Progenitor cell of endocrine pancreas (in vitro differentiated cells): ENCODE results near the gene NLRC3. TPM values are rescaled to one million over a fixed set of nuclear protein-coding genes. Genes with fewer than 3 reads are reported as not detected.

Experiments
- DNase-seq: peaks from one replicate; pipeline ENCODE4 v3.0.0; 2021; ENCODE audit warnings: low spot score; ENCODE audit not compliant: unreplicated experiment
- H3K27ac Mint-ChIP-seq: 2 replicates; pipeline ENCODE4 v1.8.0; 2021; ENCODE audit warnings: mild to moderate bottlenecking, moderate library complexity, mixed read lengths
- H3K27me3 Mint-ChIP-seq: 2 replicates; pipeline ENCODE4 v1.8.0; 2021; ENCODE audit warnings: mixed read lengths
- H3K36me3 Mint-ChIP-seq: 2 replicates; pipeline ENCODE4 v1.8.0; 2022; ENCODE audit warnings: mixed read lengths; ENCODE audit not compliant: insufficient read depth
- H3K4me1 Mint-ChIP-seq: 2 replicates; pipeline ENCODE4 v1.8.0; 2021; ENCODE audit warnings: low read depth, mixed read lengths
- H3K4me3 Mint-ChIP-seq: 2 replicates; pipeline ENCODE4 v1.8.0; 2021; ENCODE audit warnings: low read depth, mild to moderate bottlenecking, moderate library complexity, mixed read lengths
- H3K9me3 Mint-ChIP-seq: 2 replicates; pipeline ENCODE4 v1.8.0; 2021; ENCODE audit warnings: low read depth, mixed read lengths
- long read RNA-seq: library from polyadenylated mRNA; unstranded; transcript quantifications from one replicate; pipeline ENCODE4 v2.0.0, GENCODE V29; 2020
- total RNA-seq: library from RNA; stranded (reverse); gene quantifications from 2 replicates; pipeline ENCODE4 v1.2.1, GENCODE V29; 2021
- TF ChIP-seq, protein P1 (sequence below): fragments of 200-600 bp; sonication (generic); IDR thresholded peaks from one replicate; pipeline ENCODE4 v1.5.0; 2021; ENCODE audit warnings: antibody characterized with exemption, mild to moderate bottlenecking; ENCODE audit not compliant: unreplicated experiment

NLRC3 gene, protein sequence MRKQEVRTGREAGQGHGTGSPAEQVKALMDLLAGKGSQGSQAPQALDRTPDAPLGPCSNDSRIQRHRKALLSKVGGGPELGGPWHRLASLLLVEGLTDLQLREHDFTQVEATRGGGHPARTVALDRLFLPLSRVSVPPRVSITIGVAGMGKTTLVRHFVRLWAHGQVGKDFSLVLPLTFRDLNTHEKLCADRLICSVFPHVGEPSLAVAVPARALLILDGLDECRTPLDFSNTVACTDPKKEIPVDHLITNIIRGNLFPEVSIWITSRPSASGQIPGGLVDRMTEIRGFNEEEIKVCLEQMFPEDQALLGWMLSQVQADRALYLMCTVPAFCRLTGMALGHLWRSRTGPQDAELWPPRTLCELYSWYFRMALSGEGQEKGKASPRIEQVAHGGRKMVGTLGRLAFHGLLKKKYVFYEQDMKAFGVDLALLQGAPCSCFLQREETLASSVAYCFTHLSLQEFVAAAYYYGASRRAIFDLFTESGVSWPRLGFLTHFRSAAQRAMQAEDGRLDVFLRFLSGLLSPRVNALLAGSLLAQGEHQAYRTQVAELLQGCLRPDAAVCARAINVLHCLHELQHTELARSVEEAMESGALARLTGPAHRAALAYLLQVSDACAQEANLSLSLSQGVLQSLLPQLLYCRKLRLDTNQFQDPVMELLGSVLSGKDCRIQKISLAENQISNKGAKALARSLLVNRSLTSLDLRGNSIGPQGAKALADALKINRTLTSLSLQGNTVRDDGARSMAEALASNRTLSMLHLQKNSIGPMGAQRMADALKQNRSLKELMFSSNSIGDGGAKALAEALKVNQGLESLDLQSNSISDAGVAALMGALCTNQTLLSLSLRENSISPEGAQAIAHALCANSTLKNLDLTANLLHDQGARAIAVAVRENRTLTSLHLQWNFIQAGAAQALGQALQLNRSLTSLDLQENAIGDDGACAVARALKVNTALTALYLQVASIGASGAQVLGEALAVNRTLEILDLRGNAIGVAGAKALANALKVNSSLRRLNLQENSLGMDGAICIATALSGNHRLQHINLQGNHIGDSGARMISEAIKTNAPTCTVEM
- total RNA-seq, result 0.14 and 0.38 TPM in 2 replicates
- long read RNA-seq, partial matches to known transcripts, result 0 of 6 reads
- long read RNA-seq, other reads (novel, unspliced or antisense), result 6 of 6 reads

DNA sequence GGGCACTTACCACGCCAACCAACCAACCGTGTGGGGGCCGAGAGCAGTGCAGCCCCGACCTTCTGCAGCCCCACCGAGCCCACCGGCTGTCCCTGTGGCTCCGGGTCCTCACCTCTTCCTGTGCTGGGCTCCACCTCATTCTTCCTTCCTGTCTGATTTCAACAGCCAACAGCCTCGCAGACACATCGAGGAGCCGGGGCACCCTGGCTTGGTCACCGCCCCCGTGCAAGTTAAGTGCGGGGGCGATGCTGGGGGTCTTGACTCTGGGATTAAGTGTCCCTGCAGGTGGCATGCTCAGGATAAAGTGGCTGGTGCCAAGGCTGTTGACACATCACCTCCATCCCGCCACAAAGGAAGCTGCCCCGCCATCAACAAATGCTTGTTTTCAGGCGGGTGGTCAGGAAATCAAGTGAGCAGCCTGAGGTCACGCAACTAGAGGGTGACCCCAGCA lies at the start of gene NLRC3:
TSS of gene NLRC3 (minus strand) at position 102 of the 451 bp plus-strand sequence. CDS start 12,367 bp downstream, outside the sequence.
- no peaks in the 10 kb centered on the region for H3K4me1 Mint-ChIP-seq
- TF ChIP-seq, protein P1, sequence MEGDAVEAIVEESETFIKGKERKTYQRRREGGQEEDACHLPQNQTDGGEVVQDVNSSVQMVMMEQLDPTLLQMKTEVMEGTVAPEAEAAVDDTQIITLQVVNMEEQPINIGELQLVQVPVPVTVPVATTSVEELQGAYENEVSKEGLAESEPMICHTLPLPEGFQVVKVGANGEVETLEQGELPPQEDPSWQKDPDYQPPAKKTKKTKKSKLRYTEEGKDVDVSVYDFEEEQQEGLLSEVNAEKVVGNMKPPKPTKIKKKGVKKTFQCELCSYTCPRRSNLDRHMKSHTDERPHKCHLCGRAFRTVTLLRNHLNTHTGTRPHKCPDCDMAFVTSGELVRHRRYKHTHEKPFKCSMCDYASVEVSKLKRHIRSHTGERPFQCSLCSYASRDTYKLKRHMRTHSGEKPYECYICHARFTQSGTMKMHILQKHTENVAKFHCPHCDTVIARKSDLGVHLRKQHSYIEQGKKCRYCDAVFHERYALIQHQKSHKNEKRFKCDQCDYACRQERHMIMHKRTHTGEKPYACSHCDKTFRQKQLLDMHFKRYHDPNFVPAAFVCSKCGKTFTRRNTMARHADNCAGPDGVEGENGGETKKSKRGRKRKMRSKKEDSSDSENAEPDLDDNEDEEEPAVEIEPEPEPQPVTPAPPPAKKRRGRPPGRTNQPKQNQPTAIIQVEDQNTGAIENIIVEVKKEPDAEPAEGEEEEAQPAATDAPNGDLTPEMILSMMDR, result no peak
- H3K27ac Mint-ChIP-seq, result no peak within 1 kb of the TSS
- no peaks in the 10 kb centered on the region for H3K27me3 Mint-ChIP-seq
- no peak within 1 kb of the TSS for H3K4me3 Mint-ChIP-seq
- H3K36me3 Mint-ChIP-seq, result no peaks in the 10 kb centered on the region
- DNase-seq, result no peak
- H3K9me3 Mint-ChIP-seq, result no peaks in the 10 kb centered on the region

DNA sequence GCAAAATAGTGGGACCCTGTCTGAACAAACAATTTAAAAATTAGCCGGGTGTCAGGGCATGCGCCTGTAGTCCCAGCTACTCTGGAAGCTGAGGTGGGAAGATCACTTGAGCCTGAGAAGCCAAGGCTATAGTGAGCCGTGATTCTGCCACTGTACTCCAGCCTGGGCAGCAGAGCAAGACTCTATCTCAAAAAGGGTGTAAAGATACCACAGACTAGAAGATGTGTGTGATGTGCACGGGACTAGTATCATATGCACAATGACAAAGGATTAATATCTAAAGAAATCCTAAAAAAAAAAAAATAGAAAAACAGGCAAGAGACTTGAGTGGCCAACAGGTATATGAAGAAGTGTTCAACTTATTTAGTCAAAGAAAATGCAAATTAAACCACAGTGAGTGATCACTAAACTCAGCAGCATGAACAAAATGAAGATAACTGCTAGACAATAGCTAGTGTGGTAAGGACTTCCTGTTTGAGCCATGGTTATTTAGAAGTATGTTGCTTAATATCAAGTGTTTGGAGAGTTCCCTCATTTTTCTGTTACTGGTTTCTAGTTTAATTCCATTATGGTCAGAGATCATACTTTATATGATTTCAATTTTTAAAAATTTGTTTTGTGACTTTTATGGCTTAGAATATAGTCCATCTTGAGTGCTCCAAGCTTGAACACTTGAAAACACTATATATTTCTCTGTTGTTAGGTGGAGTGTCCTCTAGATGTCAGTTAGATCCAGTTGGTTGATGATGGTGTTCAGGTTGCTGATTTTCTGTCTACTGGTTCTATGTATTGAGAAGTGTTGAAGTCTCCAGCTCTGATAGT lies 48.9 kb upstream of the NLRC3 start:
- H3K27ac Mint-ChIP-seq, result no peak overlapping the region
- no peak overlapping the region for H3K4me3 Mint-ChIP-seq
- TF ChIP-seq, protein P1, result no peak
- no peak for DNase-seq
- H3K27me3 Mint-ChIP-seq, result no peaks in the 10 kb centered on the region
- no peaks in the 10 kb centered on the region for H3K36me3 Mint-ChIP-seq
- H3K9me3 Mint-ChIP-seq, result no peaks in the 10 kb centered on the region
- peaks cover 12% of the 10 kb centered on the region for H3K4me1 Mint-ChIP-seq

DNA sequence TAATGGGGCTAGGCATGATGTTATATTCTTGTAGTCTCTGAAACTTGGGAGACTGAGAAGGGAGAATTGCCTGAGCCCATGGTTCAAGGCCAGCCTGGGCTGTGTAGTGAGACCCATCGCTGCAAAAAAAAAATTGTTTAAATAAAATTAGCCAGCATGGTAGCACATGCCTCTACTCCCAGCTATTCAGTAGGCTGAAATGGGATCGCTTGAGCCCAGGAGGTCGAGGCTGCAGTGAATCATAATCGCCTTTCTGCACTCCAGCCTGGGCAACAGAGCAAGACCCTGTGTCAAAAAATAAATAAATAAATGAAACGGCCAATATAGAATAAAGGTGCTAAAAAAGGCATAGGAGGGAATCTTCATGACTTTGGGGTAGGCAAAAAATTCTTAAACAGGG lies 48.1 kb upstream of the NLRC3 start:
- H3K9me3 Mint-ChIP-seq, result no peaks in the 10 kb centered on the region
- H3K27ac Mint-ChIP-seq, result no peak overlapping the region
- peaks cover 12% of the 10 kb centered on the region for H3K4me1 Mint-ChIP-seq
- TF ChIP-seq, protein P1, result no peak
- H3K4me3 Mint-ChIP-seq, result no peak overlapping the region
- DNase-seq, result no peak
- H3K36me3 Mint-ChIP-seq, result no peaks in the 10 kb centered on the region
- no peaks in the 10 kb centered on the region for H3K27me3 Mint-ChIP-seq

DNA sequence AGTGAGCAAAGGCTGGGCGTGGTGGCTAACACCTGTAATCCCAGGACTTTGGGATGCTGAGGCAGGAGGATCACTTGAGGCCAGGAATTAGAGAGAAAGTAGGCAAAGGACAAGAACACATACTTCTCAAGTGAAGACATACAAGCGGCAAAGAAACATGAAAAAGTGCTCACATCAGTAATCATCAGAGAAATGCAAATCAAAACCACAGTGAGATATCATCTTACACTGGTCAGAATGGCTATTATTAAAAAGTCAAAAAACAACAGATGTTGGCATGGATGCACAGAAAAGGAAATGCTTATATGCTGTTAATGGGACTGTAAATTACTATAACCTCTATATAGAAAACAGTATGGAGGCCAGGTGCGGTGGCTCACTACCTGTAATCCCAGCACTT lies 46.4 kb upstream of the NLRC3 start:
- no peak overlapping the region for H3K4me3 Mint-ChIP-seq
- H3K4me1 Mint-ChIP-seq, result peaks cover 12% of the 10 kb centered on the region
- H3K36me3 Mint-ChIP-seq, result no peaks in the 10 kb centered on the region
- H3K27me3 Mint-ChIP-seq, result no peaks in the 10 kb centered on the region
- no peak overlapping the region for H3K27ac Mint-ChIP-seq
- no peak for DNase-seq
- TF ChIP-seq, protein P1, result no peak
- H3K9me3 Mint-ChIP-seq, result no peaks in the 10 kb centered on the region
